Measurements from ENCODE around the gene KEAP1. TPM values are rescaled to one million over a fixed set of nuclear protein-coding genes. Genes with fewer than 3 reads are reported as not detected.

KEAP1 gene
- total and polyA plus RNA-seq, 9 of the 15 experiments (the other 6 are each of a cell fraction or from before 2014, with no cell fraction given), result 2.1 to 95.6 (median 64.3) TPM

DNA sequence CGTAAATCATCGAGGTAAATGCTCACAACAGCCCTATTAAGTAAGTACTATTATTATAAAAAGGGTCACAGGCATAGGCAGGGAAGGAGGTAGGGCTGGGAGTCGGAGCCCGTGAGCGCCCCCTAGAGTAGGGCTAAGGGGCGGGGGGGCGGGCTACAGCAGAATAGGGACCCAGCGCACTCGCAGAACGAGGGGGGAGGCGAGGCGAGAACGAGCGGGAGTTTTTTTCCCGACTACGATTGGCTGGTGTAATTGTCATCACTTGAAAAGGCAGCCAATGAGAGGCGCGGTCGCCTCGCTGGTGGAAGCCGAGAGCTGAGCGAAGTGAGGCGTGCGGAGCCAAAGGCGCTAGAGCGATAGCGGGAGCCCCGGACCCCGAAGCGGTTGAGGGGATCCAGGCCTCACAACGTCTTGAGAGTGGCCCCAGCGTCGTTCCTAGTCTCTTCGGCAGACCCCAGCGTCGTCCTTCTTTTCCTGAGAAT lies 24.2 kb downstream of the KEAP1 start (continued):
- TF ChIP-seq, protein P1, sequence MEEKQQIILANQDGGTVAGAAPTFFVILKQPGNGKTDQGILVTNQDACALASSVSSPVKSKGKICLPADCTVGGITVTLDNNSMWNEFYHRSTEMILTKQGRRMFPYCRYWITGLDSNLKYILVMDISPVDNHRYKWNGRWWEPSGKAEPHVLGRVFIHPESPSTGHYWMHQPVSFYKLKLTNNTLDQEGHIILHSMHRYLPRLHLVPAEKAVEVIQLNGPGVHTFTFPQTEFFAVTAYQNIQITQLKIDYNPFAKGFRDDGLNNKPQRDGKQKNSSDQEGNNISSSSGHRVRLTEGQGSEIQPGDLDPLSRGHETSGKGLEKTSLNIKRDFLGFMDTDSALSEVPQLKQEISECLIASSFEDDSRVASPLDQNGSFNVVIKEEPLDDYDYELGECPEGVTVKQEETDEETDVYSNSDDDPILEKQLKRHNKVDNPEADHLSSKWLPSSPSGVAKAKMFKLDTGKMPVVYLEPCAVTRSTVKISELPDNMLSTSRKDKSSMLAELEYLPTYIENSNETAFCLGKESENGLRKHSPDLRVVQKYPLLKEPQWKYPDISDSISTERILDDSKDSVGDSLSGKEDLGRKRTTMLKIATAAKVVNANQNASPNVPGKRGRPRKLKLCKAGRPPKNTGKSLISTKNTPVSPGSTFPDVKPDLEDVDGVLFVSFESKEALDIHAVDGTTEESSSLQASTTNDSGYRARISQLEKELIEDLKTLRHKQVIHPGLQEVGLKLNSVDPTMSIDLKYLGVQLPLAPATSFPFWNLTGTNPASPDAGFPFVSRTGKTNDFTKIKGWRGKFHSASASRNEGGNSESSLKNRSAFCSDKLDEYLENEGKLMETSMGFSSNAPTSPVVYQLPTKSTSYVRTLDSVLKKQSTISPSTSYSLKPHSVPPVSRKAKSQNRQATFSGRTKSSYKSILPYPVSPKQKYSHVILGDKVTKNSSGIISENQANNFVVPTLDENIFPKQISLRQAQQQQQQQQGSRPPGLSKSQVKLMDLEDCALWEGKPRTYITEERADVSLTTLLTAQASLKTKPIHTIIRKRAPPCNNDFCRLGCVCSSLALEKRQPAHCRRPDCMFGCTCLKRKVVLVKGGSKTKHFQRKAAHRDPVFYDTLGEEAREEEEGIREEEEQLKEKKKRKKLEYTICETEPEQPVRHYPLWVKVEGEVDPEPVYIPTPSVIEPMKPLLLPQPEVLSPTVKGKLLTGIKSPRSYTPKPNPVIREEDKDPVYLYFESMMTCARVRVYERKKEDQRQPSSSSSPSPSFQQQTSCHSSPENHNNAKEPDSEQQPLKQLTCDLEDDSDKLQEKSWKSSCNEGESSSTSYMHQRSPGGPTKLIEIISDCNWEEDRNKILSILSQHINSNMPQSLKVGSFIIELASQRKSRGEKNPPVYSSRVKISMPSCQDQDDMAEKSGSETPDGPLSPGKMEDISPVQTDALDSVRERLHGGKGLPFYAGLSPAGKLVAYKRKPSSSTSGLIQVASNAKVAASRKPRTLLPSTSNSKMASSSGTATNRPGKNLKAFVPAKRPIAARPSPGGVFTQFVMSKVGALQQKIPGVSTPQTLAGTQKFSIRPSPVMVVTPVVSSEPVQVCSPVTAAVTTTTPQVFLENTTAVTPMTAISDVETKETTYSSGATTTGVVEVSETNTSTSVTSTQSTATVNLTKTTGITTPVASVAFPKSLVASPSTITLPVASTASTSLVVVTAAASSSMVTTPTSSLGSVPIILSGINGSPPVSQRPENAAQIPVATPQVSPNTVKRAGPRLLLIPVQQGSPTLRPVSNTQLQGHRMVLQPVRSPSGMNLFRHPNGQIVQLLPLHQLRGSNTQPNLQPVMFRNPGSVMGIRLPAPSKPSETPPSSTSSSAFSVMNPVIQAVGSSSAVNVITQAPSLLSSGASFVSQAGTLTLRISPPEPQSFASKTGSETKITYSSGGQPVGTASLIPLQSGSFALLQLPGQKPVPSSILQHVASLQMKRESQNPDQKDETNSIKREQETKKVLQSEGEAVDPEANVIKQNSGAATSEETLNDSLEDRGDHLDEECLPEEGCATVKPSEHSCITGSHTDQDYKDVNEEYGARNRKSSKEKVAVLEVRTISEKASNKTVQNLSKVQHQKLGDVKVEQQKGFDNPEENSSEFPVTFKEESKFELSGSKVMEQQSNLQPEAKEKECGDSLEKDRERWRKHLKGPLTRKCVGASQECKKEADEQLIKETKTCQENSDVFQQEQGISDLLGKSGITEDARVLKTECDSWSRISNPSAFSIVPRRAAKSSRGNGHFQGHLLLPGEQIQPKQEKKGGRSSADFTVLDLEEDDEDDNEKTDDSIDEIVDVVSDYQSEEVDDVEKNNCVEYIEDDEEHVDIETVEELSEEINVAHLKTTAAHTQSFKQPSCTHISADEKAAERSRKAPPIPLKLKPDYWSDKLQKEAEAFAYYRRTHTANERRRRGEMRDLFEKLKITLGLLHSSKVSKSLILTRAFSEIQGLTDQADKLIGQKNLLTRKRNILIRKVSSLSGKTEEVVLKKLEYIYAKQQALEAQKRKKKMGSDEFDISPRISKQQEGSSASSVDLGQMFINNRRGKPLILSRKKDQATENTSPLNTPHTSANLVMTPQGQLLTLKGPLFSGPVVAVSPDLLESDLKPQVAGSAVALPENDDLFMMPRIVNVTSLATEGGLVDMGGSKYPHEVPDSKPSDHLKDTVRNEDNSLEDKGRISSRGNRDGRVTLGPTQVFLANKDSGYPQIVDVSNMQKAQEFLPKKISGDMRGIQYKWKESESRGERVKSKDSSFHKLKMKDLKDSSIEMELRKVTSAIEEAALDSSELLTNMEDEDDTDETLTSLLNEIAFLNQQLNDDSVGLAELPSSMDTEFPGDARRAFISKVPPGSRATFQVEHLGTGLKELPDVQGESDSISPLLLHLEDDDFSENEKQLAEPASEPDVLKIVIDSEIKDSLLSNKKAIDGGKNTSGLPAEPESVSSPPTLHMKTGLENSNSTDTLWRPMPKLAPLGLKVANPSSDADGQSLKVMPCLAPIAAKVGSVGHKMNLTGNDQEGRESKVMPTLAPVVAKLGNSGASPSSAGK (IDR thresholded peaks at IDR 0.05), result peak; percentile 99
- TF ChIP-seq ZNF324 (CRISPR knock-in tag; IDR thresholded peaks at IDR 0.05), result no peak
- no peak for TF ChIP-seq MCM2 (IDR thresholded peaks at IDR 0.05; ENCODE audit: low read depth)
- TF ChIP-seq BCOR (IDR thresholded peaks at IDR 0.05), result no peak
- no peak for TF ChIP-seq TEAD4 (IDR thresholded peaks at IDR 0.05; ENCODE audit: low read length)
- no peak for TF ChIP-seq TEAD4 (CRISPR knock-in tag; IDR thresholded peaks at IDR 0.05; ENCODE audit: borderline replicate concordance)
- TF ChIP-seq TCFL5 (CRISPR knock-in tag; conservative IDR thresholded peaks at IDR 0.05), result no peak
- TF ChIP-seq BRD9 (IDR thresholded peaks at IDR 0.05; ENCODE audit: low read depth, partially characterized antibody), result no peak
- TF ChIP-seq ZNF584 (CRISPR knock-in tag; IDR thresholded peaks at IDR 0.05; ENCODE audit: low read depth), result no peak
- TF ChIP-seq SIRT6 (IDR thresholded peaks at IDR 0.05; ENCODE audit: low read depth, low read length), result no peak
- TF ChIP-seq, protein P2, sequence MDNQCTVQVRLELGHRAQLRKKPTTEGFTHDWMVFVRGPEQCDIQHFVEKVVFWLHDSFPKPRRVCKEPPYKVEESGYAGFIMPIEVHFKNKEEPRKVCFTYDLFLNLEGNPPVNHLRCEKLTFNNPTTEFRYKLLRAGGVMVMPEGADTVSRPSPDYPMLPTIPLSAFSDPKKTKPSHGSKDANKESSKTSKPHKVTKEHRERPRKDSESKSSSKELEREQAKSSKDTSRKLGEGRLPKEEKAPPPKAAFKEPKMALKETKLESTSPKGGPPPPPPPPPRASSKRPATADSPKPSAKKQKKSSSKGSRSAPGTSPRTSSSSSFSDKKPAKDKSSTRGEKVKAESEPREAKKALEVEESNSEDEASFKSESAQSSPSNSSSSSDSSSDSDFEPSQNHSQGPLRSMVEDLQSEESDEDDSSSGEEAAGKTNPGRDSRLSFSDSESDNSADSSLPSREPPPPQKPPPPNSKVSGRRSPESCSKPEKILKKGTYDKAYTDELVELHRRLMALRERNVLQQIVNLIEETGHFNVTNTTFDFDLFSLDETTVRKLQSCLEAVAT (IDR thresholded peaks at IDR 0.05), result no peak
- TF ChIP-seq, protein P3, sequence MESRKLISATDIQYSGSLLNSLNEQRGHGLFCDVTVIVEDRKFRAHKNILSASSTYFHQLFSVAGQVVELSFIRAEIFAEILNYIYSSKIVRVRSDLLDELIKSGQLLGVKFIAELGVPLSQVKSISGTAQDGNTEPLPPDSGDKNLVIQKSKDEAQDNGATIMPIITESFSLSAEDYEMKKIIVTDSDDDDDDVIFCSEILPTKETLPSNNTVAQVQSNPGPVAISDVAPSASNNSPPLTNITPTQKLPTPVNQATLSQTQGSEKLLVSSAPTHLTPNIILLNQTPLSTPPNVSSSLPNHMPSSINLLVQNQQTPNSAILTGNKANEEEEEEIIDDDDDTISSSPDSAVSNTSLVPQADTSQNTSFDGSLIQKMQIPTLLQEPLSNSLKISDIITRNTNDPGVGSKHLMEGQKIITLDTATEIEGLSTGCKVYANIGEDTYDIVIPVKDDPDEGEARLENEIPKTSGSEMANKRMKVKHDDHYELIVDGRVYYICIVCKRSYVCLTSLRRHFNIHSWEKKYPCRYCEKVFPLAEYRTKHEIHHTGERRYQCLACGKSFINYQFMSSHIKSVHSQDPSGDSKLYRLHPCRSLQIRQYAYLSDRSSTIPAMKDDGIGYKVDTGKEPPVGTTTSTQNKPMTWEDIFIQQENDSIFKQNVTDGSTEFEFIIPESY (CRISPR knock-in tag; IDR thresholded peaks at IDR 0.05), result peak; percentile 93
- no peak for TF ChIP-seq STAT5B (CRISPR knock-in tag; IDR thresholded peaks at IDR 0.05)
- TF ChIP-seq RCOR1 (IDR thresholded peaks at IDR 0.05; ENCODE audit: borderline replicate concordance in 1 of 2, low read depth in 2 of 2, low read length in 2 of 2), result no peak

All from K562 (cell line).